Endodermal cell (in vitro differentiated cells): ENCODE results near the gene PROK2. TPM values are rescaled to one million over a fixed set of nuclear protein-coding genes. Genes with fewer than 3 reads are reported as not detected.

Experiments
- DNase-seq: peaks from one replicate; pipeline ENCODE4 v3.0.0-alpha.2; 2017
- H3K27ac ChIP-seq: 2 replicates; pipeline ENCODE4 v1.5.1; 2013; ENCODE audit warnings: mild to moderate bottlenecking, low read depth, low read length, moderate library complexity
- H3K27me3 ChIP-seq: 2 replicates; pipeline ENCODE4 v1.6.1; 2013; ENCODE audit warnings: mild to moderate bottlenecking, low read length, moderate library complexity; ENCODE audit not compliant: insufficient read depth, control insufficient read depth, poor library complexity, severe bottlenecking
- H3K36me3 ChIP-seq: 2 replicates; pipeline ENCODE4 v1.7.0; 2013; ENCODE audit warnings: mild to moderate bottlenecking, low read length, moderate library complexity; ENCODE audit not compliant: control insufficient read depth, insufficient read depth
- H3K4me1 ChIP-seq: one replicate; pipeline ENCODE4 v1.7.0; 2013; ENCODE audit warnings: low read length; ENCODE audit not compliant: control insufficient read depth, insufficient read depth
- H3K4me3 ChIP-seq: 2 replicates; pipeline ENCODE4 v1.5.1; 2013; ENCODE audit warnings: mild to moderate bottlenecking, low read length, moderate library complexity
- H3K9ac ChIP-seq: 2 replicates; pipeline ENCODE4 v1.6.1; 2013; ENCODE audit warnings: mild to moderate bottlenecking, low read length, moderate library complexity; ENCODE audit not compliant: poor library complexity, severe bottlenecking; ENCODE audit errors: extremely low read depth
- H3K9me3 ChIP-seq: 2 replicates; pipeline ENCODE4 v1.6.1; 2013; ENCODE audit warnings: mild to moderate bottlenecking, low read length, moderate library complexity; ENCODE audit not compliant: control insufficient read depth
- H3K27ac Mint-ChIP-seq: 2 replicates; pipeline ENCODE4 v1.8.0; 2020; ENCODE audit warnings: mixed read lengths
- H3K27me3 Mint-ChIP-seq: 2 replicates; pipeline ENCODE4 v1.8.0; 2021; ENCODE audit warnings: mild to moderate bottlenecking, mixed read lengths; ENCODE audit not compliant: insufficient read depth
- H3K36me3 Mint-ChIP-seq: 2 replicates; pipeline ENCODE4 v1.8.0; 2020; ENCODE audit warnings: low read depth, mixed read lengths
- H3K4me1 Mint-ChIP-seq: 2 replicates; pipeline ENCODE4 v1.8.0; 2020; ENCODE audit warnings: mixed read lengths
- H3K4me3 Mint-ChIP-seq: 2 replicates; pipeline ENCODE4 v1.8.0; 2020; ENCODE audit warnings: mild to moderate bottlenecking, moderate library complexity, mixed read lengths
- H3K9me3 Mint-ChIP-seq: 2 replicates; pipeline ENCODE4 v1.8.0; 2020; ENCODE audit warnings: mild to moderate bottlenecking, mixed read lengths
- WGBS, 2 experiments: methylation state at CpG; one replicate each; pipeline versions ENCODE4 v1.1.5 to v1.1.7; 2013; ENCODE audit warnings: missing lambda C conversion rate in 2 of 2, mixed read lengths in 1 of 2; ENCODE audit not compliant: insufficient coverage in 1 of 2, insufficient read length in 1 of 2; 5-methylcytosine and 5-hydroxymethylcytosine counted together
- total RNA-seq, 2 donors: library from RNA; stranded (reverse); fragmentation: NEBNext Ultra II Directional in 1 of 2; extraction: Animal tissue kit (Norgen Biotek cat#: 25700) in 1 of 2; gene quantifications; 2 replicates in 1 of 2; 3 replicates in 1 of 2; pipeline ENCODE4 v1.2.1, GENCODE V29; 2021
- TF ChIP-seq, protein P1 (sequence below): fragments of 200-600 bp; sonication (generic); conservative IDR thresholded peaks from 2 replicates; pipeline ENCODE4 v1.5.0; 2021; ENCODE audit warnings: antibody characterized with exemption, mild to moderate bottlenecking

Gene PROK2
- total RNA-seq, 2 donors from 2014 or later, result 0.29 TPM; not detected in 1

DNA sequence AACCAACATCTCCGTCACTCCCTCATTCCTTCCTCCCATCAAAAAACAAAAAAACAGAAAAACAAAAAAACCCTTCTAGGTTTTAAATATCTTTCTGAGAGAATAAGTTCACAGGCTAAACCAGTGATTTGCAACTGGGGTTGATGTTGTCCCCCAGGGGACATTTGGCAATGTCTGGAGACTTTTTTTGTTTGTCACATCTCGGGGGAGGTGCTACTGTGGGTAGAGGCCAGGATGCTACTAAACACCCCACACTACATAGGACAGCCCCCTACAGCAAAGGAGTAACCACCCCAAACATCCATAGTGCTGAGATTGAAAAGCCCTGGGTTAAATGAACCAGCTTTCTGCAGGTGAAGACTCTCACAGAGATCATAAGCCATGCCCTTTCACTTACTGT lies 17.0 kb upstream of the PROK2 start:
- 93% methylated on average over 2 of the region's 2 CpGs; no CpG with 5 or more reads in 1 of the 2 experiments for WGBS, 2 experiments
- no peak overlapping the region for H3K4me3 ChIP-seq
- Mint-ChIP-seq H3K27me3 (peaks cover 6% of the 10 kb centered on the region), H3K4me1 (no peaks in the 10 kb centered on the region), H3K9me3 (no peaks in the 10 kb centered on the region), H3K36me3 (no peaks in the 10 kb centered on the region), H3K27ac (no peak overlapping the region), H3K4me3 (no peak overlapping the region)
- no peaks in the 10 kb centered on the region for H3K27me3 ChIP-seq
- no peaks in the 10 kb centered on the region for H3K36me3 ChIP-seq
- no peak overlapping the region for H3K9ac ChIP-seq
- no peaks in the 10 kb centered on the region for H3K4me1 ChIP-seq
- TF ChIP-seq, protein P1, sequence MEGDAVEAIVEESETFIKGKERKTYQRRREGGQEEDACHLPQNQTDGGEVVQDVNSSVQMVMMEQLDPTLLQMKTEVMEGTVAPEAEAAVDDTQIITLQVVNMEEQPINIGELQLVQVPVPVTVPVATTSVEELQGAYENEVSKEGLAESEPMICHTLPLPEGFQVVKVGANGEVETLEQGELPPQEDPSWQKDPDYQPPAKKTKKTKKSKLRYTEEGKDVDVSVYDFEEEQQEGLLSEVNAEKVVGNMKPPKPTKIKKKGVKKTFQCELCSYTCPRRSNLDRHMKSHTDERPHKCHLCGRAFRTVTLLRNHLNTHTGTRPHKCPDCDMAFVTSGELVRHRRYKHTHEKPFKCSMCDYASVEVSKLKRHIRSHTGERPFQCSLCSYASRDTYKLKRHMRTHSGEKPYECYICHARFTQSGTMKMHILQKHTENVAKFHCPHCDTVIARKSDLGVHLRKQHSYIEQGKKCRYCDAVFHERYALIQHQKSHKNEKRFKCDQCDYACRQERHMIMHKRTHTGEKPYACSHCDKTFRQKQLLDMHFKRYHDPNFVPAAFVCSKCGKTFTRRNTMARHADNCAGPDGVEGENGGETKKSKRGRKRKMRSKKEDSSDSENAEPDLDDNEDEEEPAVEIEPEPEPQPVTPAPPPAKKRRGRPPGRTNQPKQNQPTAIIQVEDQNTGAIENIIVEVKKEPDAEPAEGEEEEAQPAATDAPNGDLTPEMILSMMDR, result no peak
- no peak overlapping the region for H3K27ac ChIP-seq
- DNase-seq, result no peak
- no peaks in the 10 kb centered on the region for H3K9me3 ChIP-seq

GRCh38 chr3:71800023-71800422 lies 15.1 kb upstream of the PROK2 start:
- Mint-ChIP-seq H3K36me3 (no peaks in the 10 kb centered on the region), H3K27me3 (peaks cover 8% of the 10 kb centered on the region), H3K4me3 (no peak overlapping the region), H3K9me3 (no peaks in the 10 kb centered on the region), H3K4me1 (no peaks in the 10 kb centered on the region), H3K27ac (no peak overlapping the region)
- TF ChIP-seq, protein P1, result no peak
- Histone ChIP-seq H3K27ac (no peak overlapping the region), H3K36me3 (no peaks in the 10 kb centered on the region), H3K9ac (no peak overlapping the region), H3K27me3 (no peaks in the 10 kb centered on the region), H3K4me1 (no peaks in the 10 kb centered on the region), H3K9me3 (no peaks in the 10 kb centered on the region), H3K4me3 (no peak overlapping the region)
- WGBS, 2 experiments, result 27 to 41% methylated on average over 1 to 2 of the region's 3 CpGs
- DNase-seq, result no peak

DNA sequence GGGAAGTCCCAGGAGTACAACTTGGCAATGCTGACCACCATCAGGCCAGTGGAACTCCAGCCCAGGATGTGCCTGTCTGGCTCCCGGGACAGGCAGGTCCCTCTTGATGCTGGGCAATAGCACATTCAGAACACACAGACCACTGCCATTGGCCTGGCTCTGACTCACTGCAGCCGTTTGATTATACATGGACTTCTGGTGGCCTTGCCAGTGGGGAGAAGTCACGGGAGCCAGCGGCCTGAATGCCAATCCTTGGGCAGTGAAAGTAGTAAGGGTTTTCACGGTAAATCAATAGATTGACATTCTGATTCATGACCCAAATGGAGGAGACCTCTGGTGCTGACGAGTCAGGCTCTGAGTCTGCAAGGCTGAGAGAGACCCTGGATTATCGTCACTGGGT lies 12.5 kb upstream of the PROK2 start:
- no peaks in the 10 kb centered on the region for H3K4me1 ChIP-seq
- 94% methylated on average over 6 to 7 of the region's 7 CpGs for WGBS, 2 experiments
- Mint-ChIP-seq H3K27ac (no peak overlapping the region), H3K27me3 (peaks cover 11% of the 10 kb centered on the region), H3K9me3 (no peaks in the 10 kb centered on the region), H3K36me3 (no peaks in the 10 kb centered on the region), H3K4me1 (no peaks in the 10 kb centered on the region), H3K4me3 (no peak overlapping the region)
- no peak overlapping the region for H3K4me3 ChIP-seq
- H3K27me3 ChIP-seq, result peaks cover 10% of the 10 kb centered on the region
- TF ChIP-seq, protein P1, result no peak
- H3K27ac ChIP-seq, result no peak overlapping the region
- no peak overlapping the region for H3K9ac ChIP-seq
- no peaks in the 10 kb centered on the region for H3K9me3 ChIP-seq
- DNase-seq, result no peak
- no peaks in the 10 kb centered on the region for H3K36me3 ChIP-seq
